SU-DHL-6 (cell line): ENCODE data around the gene MARCHF7.

Experiments used
- EZH2phosphoT487 ChIP-seq: fragments of 200-600 bp; sonication (generic), shearing (Covaris generic); conservative IDR thresholded peaks from 2 replicates; pipeline ENCODE4 v1.6.1; 2018; ENCODE audit warnings: mild to moderate bottlenecking, antibody characterized with exemption, low read length, moderate library complexity, mixed read lengths
- TF ChIP-seq, protein P1 (sequence below): fragments of 200-600 bp; sonication (generic); IDR thresholded peaks from one replicate; pipeline ENCODE4 v1.5.1; 2017; ENCODE audit warnings: antibody characterized with exemption, mild to moderate bottlenecking, low read length, moderate library complexity; ENCODE audit not compliant: insufficient read depth, poor library complexity, severe bottlenecking

DNA sequence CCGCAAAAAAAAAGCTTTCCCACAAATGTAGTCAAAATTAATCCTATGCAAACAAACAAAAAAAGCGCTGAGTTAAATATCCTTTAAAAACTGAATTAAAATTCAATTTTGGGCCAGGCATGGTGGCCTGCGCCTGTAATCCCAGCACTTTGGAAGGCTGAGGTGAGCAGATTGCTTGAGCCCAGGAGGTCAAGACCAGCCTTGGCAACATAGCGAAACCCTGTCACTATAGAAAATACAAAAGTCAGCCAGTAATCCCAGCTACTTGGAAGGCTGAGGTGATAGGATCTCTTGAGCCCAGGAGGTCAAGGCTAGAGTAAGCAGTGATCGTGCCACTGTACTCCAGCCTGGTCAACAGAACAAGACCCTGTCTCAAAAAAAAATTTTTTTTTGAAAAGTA is 8.8 kb upstream of the MARCHF7 start:
- TF ChIP-seq, protein P1, sequence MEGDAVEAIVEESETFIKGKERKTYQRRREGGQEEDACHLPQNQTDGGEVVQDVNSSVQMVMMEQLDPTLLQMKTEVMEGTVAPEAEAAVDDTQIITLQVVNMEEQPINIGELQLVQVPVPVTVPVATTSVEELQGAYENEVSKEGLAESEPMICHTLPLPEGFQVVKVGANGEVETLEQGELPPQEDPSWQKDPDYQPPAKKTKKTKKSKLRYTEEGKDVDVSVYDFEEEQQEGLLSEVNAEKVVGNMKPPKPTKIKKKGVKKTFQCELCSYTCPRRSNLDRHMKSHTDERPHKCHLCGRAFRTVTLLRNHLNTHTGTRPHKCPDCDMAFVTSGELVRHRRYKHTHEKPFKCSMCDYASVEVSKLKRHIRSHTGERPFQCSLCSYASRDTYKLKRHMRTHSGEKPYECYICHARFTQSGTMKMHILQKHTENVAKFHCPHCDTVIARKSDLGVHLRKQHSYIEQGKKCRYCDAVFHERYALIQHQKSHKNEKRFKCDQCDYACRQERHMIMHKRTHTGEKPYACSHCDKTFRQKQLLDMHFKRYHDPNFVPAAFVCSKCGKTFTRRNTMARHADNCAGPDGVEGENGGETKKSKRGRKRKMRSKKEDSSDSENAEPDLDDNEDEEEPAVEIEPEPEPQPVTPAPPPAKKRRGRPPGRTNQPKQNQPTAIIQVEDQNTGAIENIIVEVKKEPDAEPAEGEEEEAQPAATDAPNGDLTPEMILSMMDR, result no peak
- no peak for TF ChIP-seq EZH2phosphoT487
